Pancreas (tissue), 10 donors: Measurements from ENCODE around the gene FUT9. TPM values are rescaled to one million over a fixed set of nuclear protein-coding genes. Genes with fewer than 3 reads are reported as not detected.
"Not testable (repeated sequence)": the region's sequence is repeated elsewhere in the genome, so short reads cannot be mapped to it uniquely, and the experiment has no call there.

Experiments used
- ATAC-seq, 4 donors: fragments of 200-7000 bp; cut with Tn5 transposase; one replicate each; pipeline versions ENCODE4 v1.8.0 to v1.9.1; 2020; ENCODE audit warnings: mild to moderate bottlenecking in 4 of 4, moderate library complexity in 4 of 4
- DNase-seq, 6 donors: peaks; one replicate each; pipeline ENCODE4 v3.0.0-alpha.2; 2020
- FAIRE-seq: peaks from 2 replicates; lab custom pipeline; 2012; peaks lifted over from hg19 to GRCh38; lab: Jason Lieb, UNC
- H3K27ac ChIP-seq, 4 donors: fragments of 200-600 bp; sonication (generic); 1 replicate in 3 of 4; 2 replicates in 1 of 4; pipeline versions ENCODE4 v1.5.0 to v1.8.0; 2020
- H3K27me3 ChIP-seq, 4 donors: fragments of 200-600 bp; one replicate each; pipeline ENCODE4 v1.8.0; 2021
- H3K36me3 ChIP-seq, 3 donors: fragments of 200-600 bp; sonication (generic) in 1 of 3; one replicate each; pipeline versions ENCODE4 v1.5.0 to v1.8.0; 2020 to 2021
- H3K4me1 ChIP-seq, 3 donors: fragments of 200-600 bp; one replicate each; pipeline ENCODE4 v1.8.0; 2021
- H3K4me3 ChIP-seq, 4 donors: fragments of 200-600 bp; sonication (generic) in 2 of 4; one replicate each; pipeline versions ENCODE4 v1.5.0 to v1.8.0; 2020 to 2021
- H3K9me3 ChIP-seq, 4 donors: fragments of 200-600 bp; one replicate each; pipeline ENCODE4 v1.8.0; 2021
- WGBS, 2 donors: extraction: QIAGEN DNeasy Blood & Tissue Kit; methylation state at CpG; one replicate each; pipeline ENCODE4 v1.1.7; 2013; 5-methylcytosine and 5-hydroxymethylcytosine counted together
- intact Hi-C, 3 donors: fragments of 100-400 bp; cut with DNase I; formaldehyde crosslinking; loops; one replicate each; pipeline versions ENCODE4 v1.11.1 to v1.14.2; 2022
- polyA plus RNA-seq, 2 donors: library from polyadenylated mRNA; stranded (reverse); fragments of 200-250 nt; gene quantifications; one replicate each; pipeline ENCODE4 v1.2.3, GENCODE V29; 2013
- total RNA-seq, 6 donors: library from RNA; stranded (reverse); fragmentation: NEBNext Ultra II Directional in 4 of 6; extraction: Animal tissue kit (Norgen Biotek cat#: 25700) in 4 of 6; gene quantifications; one replicate each; pipeline versions ENCODE4 v1.2.1 to v1.2.4, GENCODE V29; 2021 to 2023
- TF ChIP-seq, protein P1 (sequence below), 4 donors: fragments of 200-600 bp; sonication (generic) in 3 of 4; IDR thresholded peaks; one replicate each; pipeline versions ENCODE4 v1.5.0 to v1.8.0; 2021; ENCODE audit warnings: antibody characterized with exemption in 4 of 4
- donor health status: healthy with polysubstance abuse.
- donor health status: DM: no; HTN: no; CAD: no; lungs with moderate emphysema.
- donor health status: DM: no; HTN: no; CAD: no.
- donor health status: control.
- donor health status: control.
- donor health status: Bipolar disorder and iron deficiency.
- donor health status: DM: yes; HTN: yes; CAD: no.
- donor health status: DM: no; HTN: no; CAD: no.
- donor health status: DM: no; HTN: no; CAD: no.
- donor health status: DM: yes; HTN: yes; CAD: no.

FUT9 gene
- total and polyA plus RNA-seq, 8 donors, result 0.12 to 3.5 (median 1.2) TPM

DNA sequence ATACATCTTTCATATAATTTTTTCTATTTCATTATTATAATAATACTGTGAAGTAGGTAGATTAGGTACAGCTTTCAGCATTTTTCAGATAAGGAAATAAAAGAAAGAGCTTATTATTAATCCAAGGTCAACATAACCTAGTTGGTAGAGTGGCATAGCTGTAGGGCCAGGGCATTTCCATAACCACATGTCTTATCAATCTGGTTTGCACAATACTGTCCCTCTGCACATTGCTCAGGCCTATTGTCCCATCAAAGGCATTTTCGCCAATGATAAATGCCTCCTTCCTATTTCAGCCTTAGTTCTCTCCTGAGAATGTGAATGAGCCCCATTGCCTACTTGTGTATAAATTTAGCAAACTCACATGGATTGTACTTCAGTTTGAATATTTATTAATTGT is 234.0 kb downstream of the FUT9 start:
- Histone ChIP-seq H3K4me1 (no peaks in the 10 kb centered on the region), H3K9me3 (no peaks in the 10 kb centered on the region), H3K4me3 (no peak overlapping the region), H3K36me3 (no peaks in the 10 kb centered on the region), H3K27ac (no peak overlapping the region), H3K27me3 (no peaks in the 10 kb centered on the region)
- ATAC-seq (peak in 3 of 4 donors; percentile 41 to 82 (median 76)), FAIRE-seq (no peak), DNase-seq (no peak)
- WGBS, 2 donors, result 54 to 65% methylated on average over 1 of the region's 1 CpG
- intact Hi-C loops, result no loop called here
- TF ChIP-seq, protein P1, sequence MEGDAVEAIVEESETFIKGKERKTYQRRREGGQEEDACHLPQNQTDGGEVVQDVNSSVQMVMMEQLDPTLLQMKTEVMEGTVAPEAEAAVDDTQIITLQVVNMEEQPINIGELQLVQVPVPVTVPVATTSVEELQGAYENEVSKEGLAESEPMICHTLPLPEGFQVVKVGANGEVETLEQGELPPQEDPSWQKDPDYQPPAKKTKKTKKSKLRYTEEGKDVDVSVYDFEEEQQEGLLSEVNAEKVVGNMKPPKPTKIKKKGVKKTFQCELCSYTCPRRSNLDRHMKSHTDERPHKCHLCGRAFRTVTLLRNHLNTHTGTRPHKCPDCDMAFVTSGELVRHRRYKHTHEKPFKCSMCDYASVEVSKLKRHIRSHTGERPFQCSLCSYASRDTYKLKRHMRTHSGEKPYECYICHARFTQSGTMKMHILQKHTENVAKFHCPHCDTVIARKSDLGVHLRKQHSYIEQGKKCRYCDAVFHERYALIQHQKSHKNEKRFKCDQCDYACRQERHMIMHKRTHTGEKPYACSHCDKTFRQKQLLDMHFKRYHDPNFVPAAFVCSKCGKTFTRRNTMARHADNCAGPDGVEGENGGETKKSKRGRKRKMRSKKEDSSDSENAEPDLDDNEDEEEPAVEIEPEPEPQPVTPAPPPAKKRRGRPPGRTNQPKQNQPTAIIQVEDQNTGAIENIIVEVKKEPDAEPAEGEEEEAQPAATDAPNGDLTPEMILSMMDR (IDR thresholded peaks at IDR 0.05), result no peak

DNA sequence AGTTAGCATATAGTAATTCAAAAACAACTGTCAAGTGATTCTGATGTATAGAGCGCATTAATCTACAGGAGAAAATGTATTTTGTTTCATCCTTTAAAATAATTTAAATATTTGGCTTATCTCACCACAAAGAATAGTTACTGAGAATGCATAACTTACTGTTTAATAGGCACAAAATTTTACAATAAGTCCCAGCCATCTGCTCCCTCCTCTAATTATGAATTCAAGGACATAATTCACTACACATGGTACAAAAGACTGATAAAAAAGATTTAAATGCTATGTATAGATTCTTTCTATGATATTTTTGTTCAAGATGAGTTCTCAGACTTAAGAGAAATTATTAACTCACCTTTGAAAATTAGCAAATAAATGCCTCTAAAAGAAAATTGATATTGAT is 242.0 kb downstream of the FUT9 start:
- H3K9me3 ChIP-seq, result no peaks in the 10 kb centered on the region
- FAIRE-seq (no peak), ATAC-seq (no peak), DNase-seq (no peak)
- no peak overlapping the region for H3K27ac ChIP-seq
- WGBS, 2 donors, result 89 to 93% methylated on average over 1 of the region's 1 CpG
- intact Hi-C loops, result no loop called here
- TF ChIP-seq, protein P1 (IDR thresholded peaks at IDR 0.05), result no peak
- no peaks in the 10 kb centered on the region for H3K4me1 ChIP-seq
- no peaks in the 10 kb centered on the region for H3K27me3 ChIP-seq
- no peaks in the 10 kb centered on the region for H3K36me3 ChIP-seq
- no peak overlapping the region for H3K4me3 ChIP-seq

DNA sequence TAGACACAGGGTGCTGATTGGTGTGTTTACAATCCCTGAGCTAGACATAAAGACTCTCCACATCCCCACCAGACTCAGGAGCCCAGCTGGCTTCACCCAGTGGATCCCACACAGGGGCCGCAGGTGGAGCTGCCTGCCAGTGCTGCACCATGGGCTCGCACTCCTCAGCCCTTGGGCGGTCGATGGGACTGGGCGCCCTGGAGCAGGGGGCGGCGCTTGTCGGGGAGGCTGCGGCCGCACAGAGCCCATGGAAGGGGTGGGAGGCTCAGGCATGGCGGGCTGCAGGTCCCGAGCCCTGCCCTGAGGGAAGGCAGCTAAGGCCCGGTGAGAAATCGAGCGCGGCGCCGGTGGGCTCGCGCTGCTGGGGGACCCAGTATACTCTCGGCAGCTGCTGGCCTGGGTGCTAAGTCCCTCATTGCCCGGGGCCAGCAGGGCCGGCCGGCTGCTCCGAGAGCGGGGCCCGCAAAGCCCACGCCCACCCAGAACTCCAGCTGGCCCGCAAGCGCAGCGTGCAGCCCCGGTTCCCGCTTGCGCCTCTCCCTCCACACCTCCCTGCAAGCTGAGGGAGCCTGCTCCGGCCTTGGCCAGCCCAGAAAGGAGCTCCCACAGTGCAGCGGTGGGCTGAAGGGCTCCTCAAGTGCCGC is 245.1 kb downstream of the FUT9 start:
- WGBS, 2 donors, result 89 to 93% methylated on average over 26 to 37 of the region's 37 CpGs
- DNase-seq, result peak in 2 of 6 donors; percentile 44 to 52
- intact Hi-C loops, result not testable (repeated sequence)

More for the DNA sequence above, 245.1 kb downstream of the FUT9 start:
- H3K4me3 ChIP-seq, H3K36me3 ChIP-seq, H3K27ac ChIP-seq, H3K27me3 ChIP-seq, FAIRE-seq, H3K9me3 ChIP-seq, ATAC-seq, H3K4me1 ChIP-seq: not testable (repeated sequence)
